GM20000 (cell line): ENCODE results near the gene MAPKAPK2.

Experiments used
- DNase-seq: peaks from one replicate; pipeline ENCODE4 v3.0.0; 2012; ENCODE audit warnings: low spot score
- TF ChIP-seq, protein P1 (sequence below): IDR thresholded peaks from 2 replicates; pipeline ENCODE4 v1.5.1; 2012; ENCODE audit warnings: mild to moderate bottlenecking, control low read depth; ENCODE audit errors: extremely low read depth, missing control alignments

MAPKAPK2 gene

DNA sequence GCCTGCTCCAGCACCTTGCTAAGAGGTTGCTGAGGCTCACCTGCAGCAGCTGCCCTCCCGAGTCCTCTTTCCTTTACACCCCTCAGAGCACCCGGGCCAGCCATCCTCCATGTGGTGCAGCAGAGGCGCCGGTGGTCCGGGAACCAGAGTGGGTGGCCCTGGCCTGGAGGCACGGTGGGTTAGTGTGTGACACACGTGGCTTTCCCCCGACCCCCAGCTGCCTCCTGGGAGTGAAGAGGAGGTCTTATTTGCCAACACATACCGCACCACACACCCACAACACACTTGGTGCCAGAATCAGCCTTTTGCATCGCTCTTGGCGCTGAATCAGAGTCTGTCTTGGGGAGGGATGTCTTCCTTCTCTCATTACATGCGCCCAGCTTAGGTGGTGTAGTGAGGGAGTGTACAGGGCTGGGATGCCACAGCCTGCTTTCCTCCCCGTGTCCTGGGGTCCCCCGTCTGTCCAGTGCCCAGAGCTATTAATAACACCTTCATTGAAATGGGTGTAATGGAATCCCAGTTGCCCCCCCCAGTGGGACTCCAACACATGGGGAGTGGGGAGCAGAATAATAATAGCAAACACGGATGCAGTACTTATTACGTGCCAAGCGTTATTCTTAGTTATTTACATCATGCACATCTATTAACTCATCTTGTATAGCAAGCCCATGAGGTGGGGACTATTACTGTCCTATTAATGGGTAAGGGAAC lies 38.2 kb downstream of the MAPKAPK2 start:
- no peak for DNase-seq
- TF ChIP-seq, protein P1, sequence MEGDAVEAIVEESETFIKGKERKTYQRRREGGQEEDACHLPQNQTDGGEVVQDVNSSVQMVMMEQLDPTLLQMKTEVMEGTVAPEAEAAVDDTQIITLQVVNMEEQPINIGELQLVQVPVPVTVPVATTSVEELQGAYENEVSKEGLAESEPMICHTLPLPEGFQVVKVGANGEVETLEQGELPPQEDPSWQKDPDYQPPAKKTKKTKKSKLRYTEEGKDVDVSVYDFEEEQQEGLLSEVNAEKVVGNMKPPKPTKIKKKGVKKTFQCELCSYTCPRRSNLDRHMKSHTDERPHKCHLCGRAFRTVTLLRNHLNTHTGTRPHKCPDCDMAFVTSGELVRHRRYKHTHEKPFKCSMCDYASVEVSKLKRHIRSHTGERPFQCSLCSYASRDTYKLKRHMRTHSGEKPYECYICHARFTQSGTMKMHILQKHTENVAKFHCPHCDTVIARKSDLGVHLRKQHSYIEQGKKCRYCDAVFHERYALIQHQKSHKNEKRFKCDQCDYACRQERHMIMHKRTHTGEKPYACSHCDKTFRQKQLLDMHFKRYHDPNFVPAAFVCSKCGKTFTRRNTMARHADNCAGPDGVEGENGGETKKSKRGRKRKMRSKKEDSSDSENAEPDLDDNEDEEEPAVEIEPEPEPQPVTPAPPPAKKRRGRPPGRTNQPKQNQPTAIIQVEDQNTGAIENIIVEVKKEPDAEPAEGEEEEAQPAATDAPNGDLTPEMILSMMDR: no peak

GRCh38 chr1:206723462-206723804 lies 38.7 kb downstream of the MAPKAPK2 start:
- DNase-seq: no peak
- TF ChIP-seq, protein P1: no peak

GRCh38 chr1:206723805-206724472 lies 39.2 kb downstream of the MAPKAPK2 start:
- TF ChIP-seq, protein P1: no peak
- no peak for DNase-seq

- peak; percentile 65 for DNase-seq
- TF ChIP-seq, protein P1: peak; percentile 58
Measured at GRCh38 chr1:206725109-206725963, 40.6 kb downstream of the MAPKAPK2 start.

DNA sequence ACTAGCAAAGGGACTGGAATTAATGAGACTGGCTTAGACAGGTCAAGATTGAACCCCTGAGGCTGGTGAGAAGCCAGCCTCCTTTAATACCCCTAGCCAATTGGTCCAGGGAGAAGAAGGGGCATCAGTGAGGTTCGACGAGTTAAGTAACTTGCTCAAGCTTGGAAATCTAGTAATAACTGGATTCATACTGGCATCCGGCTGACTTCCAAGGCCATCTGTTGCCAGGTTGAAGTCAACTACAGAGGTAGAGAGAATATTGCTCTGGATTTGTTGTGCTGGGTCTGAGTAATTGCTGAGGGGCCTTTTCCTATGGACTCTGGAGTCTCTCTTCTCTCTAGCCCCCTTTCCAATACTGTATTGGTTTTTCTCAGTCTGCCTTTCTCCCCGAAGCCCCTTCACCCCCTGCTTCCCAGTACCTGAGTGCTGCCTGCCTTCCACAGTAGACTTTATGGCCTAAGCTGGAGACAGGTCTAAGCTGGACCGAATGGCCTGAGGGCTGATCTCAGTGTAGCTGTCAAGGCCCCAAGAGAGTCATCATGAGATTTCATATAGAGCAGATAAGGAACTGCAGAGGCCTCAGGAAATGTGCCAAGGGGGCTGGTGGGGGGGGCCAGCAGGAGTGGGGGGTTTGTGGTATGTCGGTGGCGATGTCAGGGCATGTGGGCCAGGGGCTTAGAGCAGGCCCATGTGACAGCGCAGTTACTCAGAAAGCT lies 43.4 kb downstream of the MAPKAPK2 start:
- TF ChIP-seq, protein P1: no peak
- no peak for DNase-seq

DNA sequence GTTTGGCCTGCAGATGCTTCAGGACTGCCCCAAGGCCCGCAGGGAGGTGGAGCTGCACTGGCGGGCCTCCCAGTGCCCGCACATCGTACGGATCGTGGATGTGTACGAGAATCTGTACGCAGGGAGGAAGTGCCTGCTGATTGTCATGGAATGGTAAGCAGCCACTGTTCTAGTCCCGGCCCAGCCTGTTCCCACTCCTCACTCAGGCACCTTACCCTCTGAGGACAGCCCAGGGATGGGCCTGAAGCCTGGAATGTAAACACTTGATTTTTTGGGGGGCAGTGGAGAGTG lies 43.9 kb downstream of the MAPKAPK2 start:
- no peak for DNase-seq
- TF ChIP-seq, protein P1: no peak
